Neural progenitor cell (in vitro differentiated cells): ENCODE data around the gene MAVS. TPM values are rescaled to one million over a fixed set of nuclear protein-coding genes. Genes with fewer than 3 reads are reported as not detected.
"Not testable (repeated sequence)": the region's sequence is repeated elsewhere in the genome, so short reads cannot be mapped to it uniquely, and the experiment has no call there.

Experiments
- DNase-seq: peaks from one replicate; pipeline ENCODE4 v3.0.0-alpha.2; 2016; ENCODE audit warnings: low spot score
- H2AFZ ChIP-seq: fragments of 200-600 bp; sonication (generic); replicated peaks from 2 replicates; pipeline ENCODE4 v1.6.1; 2016; ENCODE audit warnings: antibody characterized with exemption
- H3F3A ChIP-seq: fragments of 200-600 bp; sonication (generic); 2 replicates; pipeline ENCODE4 v1.6.1; 2016; ENCODE audit warnings: antibody characterized with exemption, low read depth
- H3K27ac ChIP-seq: fragments of 200-600 bp; sonication (generic); 2 replicates; pipeline ENCODE4 v1.5.1; 2016; ENCODE audit warnings: mild to moderate bottlenecking
- H3K27me3 ChIP-seq: fragments of 200-600 bp; sonication (generic); 2 replicates; pipeline ENCODE4 v1.6.1; 2016; ENCODE audit warnings: mild to moderate bottlenecking, moderate library complexity
- H3K36me3 ChIP-seq: fragments of 200-600 bp; sonication (generic); 2 replicates; pipeline ENCODE4 v1.5.1; 2016
- H3K4me1 ChIP-seq: fragments of 200-600 bp; sonication (generic); 2 replicates; pipeline ENCODE4 v1.6.1; 2016; ENCODE audit warnings: mixed run types
- H3K4me2 ChIP-seq: fragments of 200-600 bp; sonication (generic); 2 replicates; pipeline ENCODE4 v1.6.1; 2016
- H3K4me3 ChIP-seq: fragments of 200-600 bp; sonication (generic); 2 replicates; pipeline ENCODE4 v1.5.1; 2016
- H3K79me2 ChIP-seq: fragments of 200-600 bp; sonication (generic); 2 replicates; pipeline ENCODE4 v1.6.1; 2016; ENCODE audit warnings: low read depth
- H3K9ac ChIP-seq: fragments of 200-600 bp; sonication (generic); 2 replicates; pipeline ENCODE4 v1.6.1; 2016
- H3K9me3 ChIP-seq: fragments of 200-600 bp; sonication (generic); 2 replicates; pipeline ENCODE4 v1.5.1; 2016; ENCODE audit warnings: low read depth
- H4K20me1 ChIP-seq: fragments of 200-600 bp; sonication (generic); 2 replicates; pipeline ENCODE4 v1.6.1; 2016; ENCODE audit warnings: low read depth
- H3K27ac Mint-ChIP-seq: 3 replicates; pipeline ENCODE4 v1.8.0; 2021; ENCODE audit warnings: mixed read lengths
- H3K27me3 Mint-ChIP-seq: 2 replicates; pipeline ENCODE4 v1.8.0; 2022; ENCODE audit warnings: low read depth, mild to moderate bottlenecking, inconsistent platforms, moderate library complexity, mixed read lengths; ENCODE audit not compliant: insufficient read depth
- H3K36me3 Mint-ChIP-seq: 3 replicates; pipeline ENCODE4 v1.8.0; 2021; ENCODE audit warnings: mixed read lengths
- H3K4me1 Mint-ChIP-seq: 3 replicates; pipeline ENCODE4 v1.8.0; 2021; ENCODE audit warnings: mixed read lengths
- H3K4me3 Mint-ChIP-seq: 3 replicates; pipeline ENCODE4 v1.8.0; 2021; ENCODE audit warnings: mild to moderate bottlenecking, moderate library complexity, mixed read lengths
- H3K9me3 Mint-ChIP-seq: 3 replicates; pipeline ENCODE4 v1.8.0; 2020; ENCODE audit warnings: mixed read lengths
- CTCF ChIP-seq: fragments of 200-600 bp; sonication (generic); IDR thresholded peaks from 2 replicates; pipeline ENCODE4 v1.5.1; 2017; ENCODE audit warnings: antibody characterized with exemption, mild to moderate bottlenecking
- EZH2 ChIP-seq: fragments of 200-600 bp; sonication (generic); IDR thresholded peaks from 2 replicates; pipeline ENCODE4 v1.6.1; 2017; ENCODE audit warnings: antibody characterized with exemption, mild to moderate bottlenecking, moderate library complexity
- EZH2phosphoT487 ChIP-seq: fragments of 200-600 bp; sonication (generic); IDR thresholded peaks from 2 replicates; pipeline ENCODE4 v1.6.1; 2017; ENCODE audit warnings: antibody characterized with exemption
- total RNA-seq: library from RNA; depleted of rRNA; stranded (reverse); fragments of >200 nt; gene quantifications from 2 replicates; pipeline ENCODE4 v1.2.3, GENCODE V29; 2015; ENCODE audit warnings: low replicate concordance

MAVS gene
- total RNA-seq, 1 donor from 2014 or later = 14.1 TPM

- Histone ChIP-seq H4K20me1 (no peaks in the 10 kb centered on the region), H3K9ac (no peak overlapping the region), H3K36me3 (no peaks in the 10 kb centered on the region), H3K27ac (no peak overlapping the region), H3F3A (peaks cover 5% of the 10 kb centered on the region), H3K4me2 (no peak overlapping the region), H3K4me3 (no peak overlapping the region), H3K79me2 (peaks cover 9% of the 10 kb centered on the region), H3K4me1 (peaks cover 5% of the 10 kb centered on the region), H3K9me3 (no peaks in the 10 kb centered on the region), H3K27me3 (no peaks in the 10 kb centered on the region), H2AFZ (no peak overlapping the region)
- no peak overlapping the region for H3K4me3 Mint-ChIP-seq
- no peak for DNase-seq
- no peak for TF ChIP-seq EZH2phosphoT487
- no peak for TF ChIP-seq EZH2
- TF ChIP-seq CTCF = no peak
- H3K9me3 Mint-ChIP-seq = no peaks in the 10 kb centered on the region
- peaks cover 11% of the 10 kb centered on the region for H3K4me1 Mint-ChIP-seq
- H3K27me3 Mint-ChIP-seq = peaks cover 4% of the 10 kb centered on the region
- H3K27ac Mint-ChIP-seq = peak overlapping the region; percentile 82
- no peaks in the 10 kb centered on the region for H3K36me3 Mint-ChIP-seq
Measured at GRCh38 chr20:3843490-3843889, 3.1 kb upstream of the MAVS start.

- not testable (repeated sequence) for H3K27me3 Mint-ChIP-seq, H3F3A ChIP-seq, H3K9ac ChIP-seq, H3K27me3 ChIP-seq, H3K27ac ChIP-seq, H3K36me3 Mint-ChIP-seq, H4K20me1 ChIP-seq, H3K9me3 Mint-ChIP-seq, H3K4me3 Mint-ChIP-seq, H3K4me3 ChIP-seq, H2AFZ ChIP-seq, H3K36me3 ChIP-seq, DNase-seq, H3K4me1 ChIP-seq, H3K4me2 ChIP-seq, H3K79me2 ChIP-seq, H3K27ac Mint-ChIP-seq, H3K9me3 ChIP-seq
- peaks cover 17% of the 10 kb centered on the region for H3K4me1 Mint-ChIP-seq
Measured at GRCh38 chr20:3843990-3844619, 2.5 kb upstream of the MAVS start.

GRCh38 chr20:3846378-3846739 is 275 bp upstream of the MAVS start:
- Mint-ChIP-seq H3K27ac (no peak overlapping the region), H3K9me3 (no peaks in the 10 kb centered on the region), H3K4me3 (peak overlapping the region; percentile 92), H3K27me3 (peaks cover 4% of the 10 kb centered on the region), H3K36me3 (peaks cover 6% of the 10 kb centered on the region), H3K4me1 (peaks cover 17% of the 10 kb centered on the region)
- Histone ChIP-seq H3F3A (peaks cover 5% of the 10 kb centered on the region), H3K27me3 (no peaks in the 10 kb centered on the region), H3K9me3 (no peaks in the 10 kb centered on the region), H3K4me1 (peaks cover 5% of the 10 kb centered on the region), H3K4me2 (peak overlapping the region; percentile 97), H4K20me1 (peaks cover 5% of the 10 kb centered on the region), H3K79me2 (peaks cover 9% of the 10 kb centered on the region), H3K4me3 (peak overlapping the region; percentile 90), H3K36me3 (no peaks in the 10 kb centered on the region), H3K9ac (peak overlapping the region; percentile 55), H2AFZ (peak overlapping the region; percentile 96), H3K27ac (no peak overlapping the region)
- DNase-seq = peak; percentile 36
- TF ChIP-seq EZH2phosphoT487 (no peak), CTCF (no peak), EZH2 (no peak)

GRCh38 chr20:3847429-3847940 is 851 bp downstream of the MAVS start:
- no peaks in the 10 kb centered on the region for H3K27me3 ChIP-seq
- peaks cover 5% of the 10 kb centered on the region for H3K4me1 ChIP-seq
- DNase-seq = no peak
- Mint-ChIP-seq H3K4me3 (peak overlapping the region; percentile 92), H3K27me3 (peaks cover 4% of the 10 kb centered on the region), H3K27ac (peak overlapping the region; percentile 30), H3K36me3 (peaks cover 8% of the 10 kb centered on the region), H3K4me1 (peaks cover 17% of the 10 kb centered on the region), H3K9me3 (no peaks in the 10 kb centered on the region)
- H4K20me1 ChIP-seq = peaks cover 5% of the 10 kb centered on the region
- H3K4me2 ChIP-seq = peak overlapping the region; percentile 97
- H3K9me3 ChIP-seq = no peaks in the 10 kb centered on the region
- H3K27ac ChIP-seq = no peak overlapping the region
- peaks cover 9% of the 10 kb centered on the region for H3K79me2 ChIP-seq
- peak overlapping the region; percentile 87 for H3K9ac ChIP-seq
- peak overlapping the region; percentile 90 for H3K4me3 ChIP-seq
- peaks cover 5% of the 10 kb centered on the region for H3F3A ChIP-seq
- TF ChIP-seq EZH2phosphoT487 (no peak), EZH2 (no peak), CTCF (no peak)
- H2AFZ ChIP-seq = peak overlapping the region; percentile 93
- no peaks in the 10 kb centered on the region for H3K36me3 ChIP-seq
